C4-2B (cell line): ENCODE data around the gene SEMA3E.
"Not testable (repeated sequence)": the region's sequence is repeated elsewhere in the genome, so short reads cannot be mapped to it uniquely, and the experiment has no call there.

Experiments used
- H3K27ac ChIP-seq: fragments of 450-650 bp; 2 replicates; pipeline ENCODE4 v1.5.1; 2017
- ZFX ChIP-seq: fragments of 450-650 bp; IDR thresholded peaks from 2 replicates; pipeline ENCODE4 v1.6.1; 2017
- TF ChIP-seq, protein P1 (sequence below): fragments of 450-650 bp; conservative IDR thresholded peaks from 2 replicates; pipeline ENCODE4 v1.5.1; 2017; ENCODE audit warnings: mild to moderate bottlenecking

SEMA3E gene

DNA sequence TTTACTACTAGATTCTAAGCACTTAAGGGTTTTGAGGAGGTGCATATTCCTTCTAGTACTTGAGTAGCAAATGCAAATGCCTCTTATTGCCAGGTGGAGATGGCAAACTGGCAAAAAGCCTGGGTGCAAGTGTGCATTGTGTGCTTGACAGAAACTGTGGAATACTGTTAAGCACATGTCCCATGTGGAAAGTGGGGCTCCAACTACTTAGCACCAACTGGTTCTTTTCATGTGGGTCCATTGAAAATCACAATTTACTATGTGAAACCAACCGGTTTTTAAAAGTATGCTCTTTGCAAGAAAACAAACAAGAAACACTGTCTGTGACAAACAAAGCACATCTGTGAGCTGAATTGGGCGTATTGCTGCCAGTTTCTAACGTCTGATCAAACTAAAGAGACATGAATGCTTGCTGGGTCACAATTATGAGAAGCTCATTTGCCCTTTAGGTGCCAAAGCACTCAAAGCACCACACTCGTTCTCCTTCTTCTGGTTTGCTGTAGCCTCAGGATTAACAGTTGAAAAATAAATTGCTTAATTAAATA, 197.4 kb downstream of the SEMA3E start:
- TF ChIP-seq, protein P1, sequence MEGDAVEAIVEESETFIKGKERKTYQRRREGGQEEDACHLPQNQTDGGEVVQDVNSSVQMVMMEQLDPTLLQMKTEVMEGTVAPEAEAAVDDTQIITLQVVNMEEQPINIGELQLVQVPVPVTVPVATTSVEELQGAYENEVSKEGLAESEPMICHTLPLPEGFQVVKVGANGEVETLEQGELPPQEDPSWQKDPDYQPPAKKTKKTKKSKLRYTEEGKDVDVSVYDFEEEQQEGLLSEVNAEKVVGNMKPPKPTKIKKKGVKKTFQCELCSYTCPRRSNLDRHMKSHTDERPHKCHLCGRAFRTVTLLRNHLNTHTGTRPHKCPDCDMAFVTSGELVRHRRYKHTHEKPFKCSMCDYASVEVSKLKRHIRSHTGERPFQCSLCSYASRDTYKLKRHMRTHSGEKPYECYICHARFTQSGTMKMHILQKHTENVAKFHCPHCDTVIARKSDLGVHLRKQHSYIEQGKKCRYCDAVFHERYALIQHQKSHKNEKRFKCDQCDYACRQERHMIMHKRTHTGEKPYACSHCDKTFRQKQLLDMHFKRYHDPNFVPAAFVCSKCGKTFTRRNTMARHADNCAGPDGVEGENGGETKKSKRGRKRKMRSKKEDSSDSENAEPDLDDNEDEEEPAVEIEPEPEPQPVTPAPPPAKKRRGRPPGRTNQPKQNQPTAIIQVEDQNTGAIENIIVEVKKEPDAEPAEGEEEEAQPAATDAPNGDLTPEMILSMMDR: no peak
- TF ChIP-seq ZFX: no peak
- H3K27ac ChIP-seq: no peak overlapping the region

DNA sequence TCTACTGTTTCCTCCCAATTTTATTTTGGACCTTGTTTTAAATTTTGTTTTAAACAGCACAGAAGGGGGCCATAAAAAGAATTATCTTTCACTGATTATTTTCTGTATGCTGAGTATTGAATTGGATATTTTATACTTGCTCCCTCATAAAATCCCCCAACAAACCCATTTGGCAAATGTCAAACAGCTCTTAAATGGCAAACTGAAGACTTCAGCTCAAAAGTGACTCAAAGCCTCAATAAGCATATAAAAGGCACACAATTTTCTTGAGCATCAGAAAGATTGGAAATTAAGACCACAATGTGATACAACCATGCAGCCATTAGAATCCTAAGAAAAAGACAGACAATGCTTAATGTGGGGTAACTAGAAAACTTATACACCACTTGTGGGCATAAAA, 199.2 kb downstream of the SEMA3E start:
- H3K27ac ChIP-seq: no peak overlapping the region
- no peak for TF ChIP-seq ZFX
- TF ChIP-seq, protein P1: no peak

DNA sequence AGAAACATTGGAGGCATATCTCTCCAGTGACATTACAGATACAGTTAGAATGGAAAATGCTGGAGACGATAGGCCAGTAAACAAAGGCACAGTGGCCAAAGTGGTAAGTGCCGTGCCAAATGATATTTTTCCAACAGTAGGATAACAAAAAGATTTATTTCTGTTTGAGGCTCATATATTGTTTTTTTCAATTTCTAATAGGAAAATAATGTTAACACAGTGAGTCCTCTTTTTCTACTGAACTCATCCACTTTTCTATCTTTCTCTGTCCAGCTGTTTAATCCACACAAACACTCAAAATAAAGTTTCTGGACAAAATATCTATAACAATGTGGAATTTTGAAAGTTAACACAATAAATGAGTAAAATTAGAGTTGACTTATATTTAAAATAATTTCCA, 201.3 kb downstream of the SEMA3E start:
- TF ChIP-seq, protein P1: no peak
- no peak for TF ChIP-seq ZFX
- H3K27ac ChIP-seq: no peak overlapping the region

DNA sequence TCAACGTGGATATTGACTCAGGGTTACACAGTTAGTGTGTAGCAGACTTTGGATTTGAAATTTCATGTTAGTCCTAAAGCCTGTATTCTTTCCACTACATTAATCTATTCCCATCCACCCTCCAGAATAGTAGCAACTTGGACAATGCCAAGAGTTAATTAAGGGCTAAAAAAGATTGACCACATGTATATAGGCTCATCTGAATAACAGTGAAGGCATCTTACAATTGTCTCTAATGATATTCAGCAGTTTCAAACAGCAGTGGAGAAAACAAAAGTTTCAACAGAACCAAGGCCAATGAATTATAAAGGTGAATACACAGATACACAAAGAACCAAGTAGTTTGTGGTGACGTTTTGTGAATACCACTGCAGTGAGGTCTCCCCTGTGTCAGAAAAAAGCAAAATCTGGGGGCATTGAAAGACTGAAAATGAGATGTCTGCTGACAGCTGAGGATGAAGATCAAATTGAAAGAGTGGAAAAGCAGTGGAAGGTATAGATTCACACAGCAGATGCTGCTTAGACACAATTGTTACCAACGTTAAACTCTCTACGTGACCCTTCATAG, 202.8 kb downstream of the SEMA3E start:
- no peak overlapping the region for H3K27ac ChIP-seq
- TF ChIP-seq, protein P1: no peak
- no peak for TF ChIP-seq ZFX

DNA sequence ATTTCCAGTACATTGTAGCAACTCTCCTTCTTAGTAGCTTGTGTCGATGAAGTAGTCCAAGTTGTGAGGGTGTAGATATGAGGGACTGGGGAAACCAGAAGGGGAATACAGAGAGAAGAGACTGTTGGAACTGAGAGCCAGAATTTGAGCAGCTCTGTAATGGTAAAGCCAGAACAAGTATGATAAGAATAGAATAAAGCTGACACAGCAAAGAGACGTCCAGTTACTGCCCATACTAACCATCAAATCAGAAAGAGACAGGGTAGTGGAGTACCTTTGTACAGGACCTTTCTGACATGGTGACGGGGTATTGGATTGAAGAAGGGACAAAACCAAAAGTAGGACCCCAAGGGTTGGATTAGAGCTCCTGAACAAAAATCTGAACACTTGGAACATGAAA, 206.0 kb downstream of the SEMA3E start:
- TF ChIP-seq, protein P1: no peak
- TF ChIP-seq ZFX: no peak

DNA sequence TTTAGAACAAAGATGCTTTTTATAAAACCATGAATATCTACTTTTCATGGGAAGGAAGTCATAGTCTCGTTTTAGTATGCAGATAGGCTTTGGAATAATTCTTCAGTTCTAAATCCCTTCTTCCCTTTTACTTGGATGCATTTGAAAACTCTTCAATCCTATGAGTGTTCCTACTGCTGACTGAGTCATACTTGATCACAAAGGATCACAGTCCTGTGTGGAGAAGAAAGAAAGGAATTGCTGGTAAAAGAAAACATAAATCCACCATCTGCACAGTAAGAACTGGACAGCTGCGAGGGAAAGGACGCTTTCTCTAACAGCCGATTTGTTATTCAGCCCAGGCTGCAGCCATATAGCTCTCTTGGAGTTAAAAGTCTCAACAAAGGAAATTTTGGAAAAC, 209.9 kb downstream of the SEMA3E start:
- H3K27ac ChIP-seq: no peak overlapping the region
- TF ChIP-seq, protein P1: no peak
- TF ChIP-seq ZFX: no peak

More for the DNA sequence above, 206.0 kb downstream of the SEMA3E start:
- no peak overlapping the region for H3K27ac ChIP-seq

DNA sequence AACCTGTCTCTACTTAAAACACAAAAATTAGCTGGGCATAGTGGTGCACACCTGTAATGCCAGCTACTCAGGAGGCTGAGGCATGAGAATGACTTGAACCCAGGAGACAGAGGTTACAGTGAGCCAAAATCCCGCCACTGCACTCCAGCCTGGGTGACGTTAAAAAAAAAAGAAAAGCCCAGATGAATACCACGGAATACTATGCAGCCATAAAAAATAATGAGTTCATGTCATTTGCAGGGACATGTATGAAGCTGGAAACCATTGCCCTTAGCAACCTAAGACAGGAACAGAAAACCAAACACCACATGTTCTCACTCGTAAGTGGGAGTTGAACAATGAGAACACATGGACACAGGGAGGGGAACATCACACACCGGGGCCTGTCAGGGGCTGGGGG, 218.7 kb downstream of the SEMA3E start:
- H3K27ac ChIP-seq: not testable (repeated sequence)

DNA sequence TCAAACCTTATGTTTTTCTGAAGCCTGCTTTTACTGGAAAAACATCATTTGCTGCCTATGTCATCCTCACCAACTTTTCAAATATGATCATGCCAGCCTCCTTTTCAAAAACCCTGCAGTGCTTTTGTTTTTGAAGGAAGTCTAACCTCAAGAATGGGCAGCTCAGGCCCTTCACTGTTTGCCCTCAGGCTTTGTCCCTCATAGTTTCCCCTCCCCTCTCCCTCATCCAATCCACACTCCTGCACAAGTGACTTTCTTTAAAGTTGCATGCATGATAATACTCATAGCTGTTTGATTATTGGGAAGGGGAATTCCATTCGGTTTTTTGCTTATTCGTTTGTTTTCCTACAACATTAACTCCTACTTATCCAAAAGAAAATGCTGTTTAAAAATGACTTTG, 219.4 kb downstream of the SEMA3E start:
- no peak for TF ChIP-seq ZFX
- TF ChIP-seq, protein P1: no peak
- H3K27ac ChIP-seq: no peak overlapping the region
